ENCODE data around the gene NSUN5. TPM values are rescaled to one million over a fixed set of nuclear protein-coding genes. Genes with fewer than 3 reads are reported as not detected.

NSUN5 gene
- total RNA-seq, 2 experiments from 2014 or later, result 66.7 to 67.7 TPM

DNA sequence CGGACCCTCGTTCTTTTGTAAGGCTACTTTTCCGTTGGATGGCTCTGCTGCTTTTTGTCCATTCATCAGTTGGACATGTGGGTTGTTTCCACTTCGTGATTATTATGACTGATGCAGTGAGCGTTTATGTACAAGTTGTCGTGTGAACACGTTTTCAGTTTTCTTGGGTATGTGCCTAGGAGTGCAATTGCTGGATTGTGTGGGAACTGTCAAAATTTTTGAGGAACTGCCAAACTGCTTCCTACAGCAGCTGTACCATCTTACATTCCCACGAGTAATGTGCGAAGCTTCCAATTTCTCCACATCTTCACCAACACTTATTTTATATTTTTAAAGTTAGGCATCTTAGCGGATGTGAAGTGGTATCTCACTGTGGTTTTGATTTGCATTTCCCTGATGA lies 29.7 kb upstream of the NSUN5 start:
- TF ChIP-seq, protein P1, sequence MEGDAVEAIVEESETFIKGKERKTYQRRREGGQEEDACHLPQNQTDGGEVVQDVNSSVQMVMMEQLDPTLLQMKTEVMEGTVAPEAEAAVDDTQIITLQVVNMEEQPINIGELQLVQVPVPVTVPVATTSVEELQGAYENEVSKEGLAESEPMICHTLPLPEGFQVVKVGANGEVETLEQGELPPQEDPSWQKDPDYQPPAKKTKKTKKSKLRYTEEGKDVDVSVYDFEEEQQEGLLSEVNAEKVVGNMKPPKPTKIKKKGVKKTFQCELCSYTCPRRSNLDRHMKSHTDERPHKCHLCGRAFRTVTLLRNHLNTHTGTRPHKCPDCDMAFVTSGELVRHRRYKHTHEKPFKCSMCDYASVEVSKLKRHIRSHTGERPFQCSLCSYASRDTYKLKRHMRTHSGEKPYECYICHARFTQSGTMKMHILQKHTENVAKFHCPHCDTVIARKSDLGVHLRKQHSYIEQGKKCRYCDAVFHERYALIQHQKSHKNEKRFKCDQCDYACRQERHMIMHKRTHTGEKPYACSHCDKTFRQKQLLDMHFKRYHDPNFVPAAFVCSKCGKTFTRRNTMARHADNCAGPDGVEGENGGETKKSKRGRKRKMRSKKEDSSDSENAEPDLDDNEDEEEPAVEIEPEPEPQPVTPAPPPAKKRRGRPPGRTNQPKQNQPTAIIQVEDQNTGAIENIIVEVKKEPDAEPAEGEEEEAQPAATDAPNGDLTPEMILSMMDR (conservative IDR thresholded peaks at IDR 0.05; ENCODE audit: low read length), result no peak
- no peak for TF ChIP-seq EZH2phosphoT487 (IDR thresholded peaks at IDR 0.05; ENCODE audit: borderline replicate concordance, low read depth, low read length)
- no peaks in the 10 kb centered on the region for H3K79me2 ChIP-seq (ENCODE audit: insufficient read depth, low read depth, low read length)
- no peaks in the 10 kb centered on the region for H4K20me1 ChIP-seq (ENCODE audit: insufficient read depth, low read length)
- H3K4me1 ChIP-seq (ENCODE audit: insufficient read depth, low read length, poor library complexity, severe bottlenecking), result no peaks in the 10 kb centered on the region
- DNase-seq (ENCODE audit: low spot score), result no peak
- H3K4me3 ChIP-seq (ENCODE audit: low read depth, low read length, poor library complexity, severe bottlenecking), result no peak overlapping the region
- no peak overlapping the region for H3K4me2 ChIP-seq (ENCODE audit: low read length)
- no peaks in the 10 kb centered on the region for H3K9me3 ChIP-seq (ENCODE audit: low read length)
- BruUV-seq (replicated peaks), result no TSS peak
- H3K36me3 ChIP-seq (ENCODE audit: insufficient read depth, low read length), result no peaks in the 10 kb centered on the region
- H2AFZ ChIP-seq (ENCODE audit: low read length), result no peak overlapping the region
- no peaks in the 10 kb centered on the region for H3K9me2 ChIP-seq (ENCODE audit: insufficient read depth, low read length)
- intact Hi-C loops (cut with micrococcal nuclease; ENCODE audit: unreplicated experiment), result no loop called here
- CTCF ChIA-PET (ENCODE audit: unreplicated experiment), result no interaction called here
- no peak overlapping the region for H3K27ac ChIP-seq (ENCODE audit: low read depth, low read length, poor library complexity, severe bottlenecking)
- POLR2A ChIA-PET, result no interaction called here

DNA sequence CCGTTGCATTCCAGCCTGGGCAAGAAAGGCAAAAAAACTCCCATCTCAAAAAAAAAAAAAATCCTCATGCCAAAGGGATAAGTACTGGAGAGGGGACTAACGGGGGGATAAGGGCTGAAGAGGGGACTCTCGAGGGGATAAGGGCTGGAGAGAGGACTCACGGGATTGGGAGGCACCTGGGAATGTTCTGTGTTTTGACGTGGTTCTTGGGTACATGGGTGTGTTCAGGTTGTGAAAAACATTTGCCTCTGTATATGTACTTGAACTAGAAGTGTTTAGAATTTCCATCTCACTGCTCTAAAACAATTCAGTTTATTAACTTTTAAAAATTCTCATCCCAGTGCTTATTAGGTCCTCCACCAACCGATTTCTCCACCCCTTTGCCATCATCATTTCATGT lies 23.8 kb upstream of the NSUN5 start:
- no TSS peak for BruUV-seq (replicated peaks)
- intact Hi-C loops (cut with micrococcal nuclease; ENCODE audit: unreplicated experiment), result no loop called here
- POLR2A ChIA-PET, result no interaction called here
- no peaks in the 10 kb centered on the region for H3K79me2 ChIP-seq (ENCODE audit: insufficient read depth, low read depth, low read length)
- TF ChIP-seq, protein P1 (conservative IDR thresholded peaks at IDR 0.05; ENCODE audit: low read length), result no peak
- TF ChIP-seq EZH2phosphoT487 (IDR thresholded peaks at IDR 0.05; ENCODE audit: borderline replicate concordance, low read depth, low read length), result no peak
- DNase-seq (ENCODE audit: low spot score), result no peak
- H3K4me3 ChIP-seq (ENCODE audit: low read depth, low read length, poor library complexity, severe bottlenecking), result no peak overlapping the region
- H3K4me1 ChIP-seq (ENCODE audit: insufficient read depth, low read length, poor library complexity, severe bottlenecking), result no peaks in the 10 kb centered on the region
- no peaks in the 10 kb centered on the region for H4K20me1 ChIP-seq (ENCODE audit: insufficient read depth, low read length)
- no peak overlapping the region for H3K4me2 ChIP-seq (ENCODE audit: low read length)
- no peak overlapping the region for H3K27ac ChIP-seq (ENCODE audit: low read depth, low read length, poor library complexity, severe bottlenecking)
- no peak overlapping the region for H2AFZ ChIP-seq (ENCODE audit: low read length)
- no peaks in the 10 kb centered on the region for H3K9me3 ChIP-seq (ENCODE audit: low read length)
- CTCF ChIA-PET (ENCODE audit: unreplicated experiment), result no interaction called here
- no peaks in the 10 kb centered on the region for H3K9me2 ChIP-seq (ENCODE audit: insufficient read depth, low read length)
- no peaks in the 10 kb centered on the region for H3K36me3 ChIP-seq (ENCODE audit: insufficient read depth, low read length)

DNA sequence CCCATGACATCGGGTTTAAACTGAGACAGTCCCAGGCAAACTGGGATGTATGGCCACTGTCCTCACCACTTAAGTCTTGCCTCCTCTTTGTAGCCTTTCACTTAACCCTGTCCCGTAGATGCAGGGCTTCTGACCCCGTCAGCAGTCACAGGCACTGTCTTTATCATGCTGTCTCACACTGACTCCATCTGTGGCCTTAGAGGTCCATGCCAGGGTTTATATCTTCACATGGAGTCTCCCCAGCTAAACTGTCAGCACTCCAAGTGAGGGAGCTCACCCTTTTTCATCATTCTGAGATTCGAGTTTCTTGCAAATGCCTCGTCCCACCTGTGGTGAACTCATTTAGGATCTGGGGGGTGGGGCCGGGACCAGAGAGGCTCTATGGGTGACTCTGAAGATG lies 22.1 kb upstream of the NSUN5 start:
- no peak for TF ChIP-seq EZH2phosphoT487 (IDR thresholded peaks at IDR 0.05; ENCODE audit: borderline replicate concordance, low read depth, low read length)
- TF ChIP-seq, protein P1 (conservative IDR thresholded peaks at IDR 0.05; ENCODE audit: low read length), result no peak
- BruUV-seq (replicated peaks), result no TSS peak

More for the DNA sequence above, 22.1 kb upstream of the NSUN5 start:
- Histone ChIP-seq H3K9me3 (ENCODE audit: low read length) (no peaks in the 10 kb centered on the region), H3K9me2 (ENCODE audit: insufficient read depth, low read length) (no peaks in the 10 kb centered on the region), H3K36me3 (ENCODE audit: insufficient read depth, low read length) (no peaks in the 10 kb centered on the region), H3K4me3 (ENCODE audit: low read depth, low read length, poor library complexity, severe bottlenecking) (no peak overlapping the region), H3K79me2 (ENCODE audit: insufficient read depth, low read depth, low read length) (no peaks in the 10 kb centered on the region), H3K27ac (ENCODE audit: low read depth, low read length, poor library complexity, severe bottlenecking) (no peak overlapping the region), H4K20me1 (ENCODE audit: insufficient read depth, low read length) (no peaks in the 10 kb centered on the region), H3K4me2 (ENCODE audit: low read length) (no peak overlapping the region), H3K4me1 (ENCODE audit: insufficient read depth, low read length, poor library complexity, severe bottlenecking) (no peaks in the 10 kb centered on the region), H2AFZ (ENCODE audit: low read length) (no peak overlapping the region)
- DNase-seq (ENCODE audit: low spot score), result no peak
- CTCF ChIA-PET (ENCODE audit: unreplicated experiment), result no interaction called here
- intact Hi-C loops (cut with micrococcal nuclease; ENCODE audit: unreplicated experiment), result no loop called here
- POLR2A ChIA-PET, result interaction anchor here (0.5 to 0.6 kb wide), 2 partner anchors 27 to 58 kb away, joined by 3 to 7 read pairs; no protein-coding TSS in a partner anchor
